Mesodermal cell (in vitro differentiated cells): ENCODE measurements around the gene MGST3.
"Not testable (repeated sequence)": the region's sequence is repeated elsewhere in the genome, so short reads cannot be mapped to it uniquely, and the experiment has no call there.

Source experiments
- H3K27ac ChIP-seq: 2 replicates; pipeline ENCODE4 v1.7.0; 2013; ENCODE audit warnings: mild to moderate bottlenecking, low read depth, low read length, moderate library complexity; ENCODE audit not compliant: severe bottlenecking
- H3K36me3 ChIP-seq: 2 replicates; pipeline ENCODE4 v1.7.1; 2013; ENCODE audit warnings: mild to moderate bottlenecking, low read length, moderate library complexity; ENCODE audit not compliant: control insufficient read depth, insufficient read depth
- H3K4me1 ChIP-seq: one replicate; pipeline ENCODE4 v1.7.1; 2013; ENCODE audit warnings: mild to moderate bottlenecking, low read length; ENCODE audit not compliant: insufficient read depth, control insufficient read depth, poor library complexity, severe bottlenecking
- H3K4me3 ChIP-seq: 2 replicates; pipeline ENCODE4 v1.7.0; 2013; ENCODE audit warnings: low read length, control low read depth, mild to moderate bottlenecking; ENCODE audit not compliant: insufficient read depth, poor library complexity, severe bottlenecking; ENCODE audit errors: extremely low read depth
- H3K9me3 ChIP-seq: 2 replicates; pipeline ENCODE4 v1.7.1; 2013; ENCODE audit warnings: mild to moderate bottlenecking, low read length, moderate library complexity; ENCODE audit not compliant: control insufficient read depth
- WGBS, 2 experiments: methylation state at CpG; one replicate each; pipeline ENCODE4 v1.1.5; 2013; ENCODE audit warnings: missing lambda C conversion rate in 2 of 2; ENCODE audit not compliant: insufficient coverage in 2 of 2; 5-methylcytosine and 5-hydroxymethylcytosine counted together

The MGST3 gene

DNA sequence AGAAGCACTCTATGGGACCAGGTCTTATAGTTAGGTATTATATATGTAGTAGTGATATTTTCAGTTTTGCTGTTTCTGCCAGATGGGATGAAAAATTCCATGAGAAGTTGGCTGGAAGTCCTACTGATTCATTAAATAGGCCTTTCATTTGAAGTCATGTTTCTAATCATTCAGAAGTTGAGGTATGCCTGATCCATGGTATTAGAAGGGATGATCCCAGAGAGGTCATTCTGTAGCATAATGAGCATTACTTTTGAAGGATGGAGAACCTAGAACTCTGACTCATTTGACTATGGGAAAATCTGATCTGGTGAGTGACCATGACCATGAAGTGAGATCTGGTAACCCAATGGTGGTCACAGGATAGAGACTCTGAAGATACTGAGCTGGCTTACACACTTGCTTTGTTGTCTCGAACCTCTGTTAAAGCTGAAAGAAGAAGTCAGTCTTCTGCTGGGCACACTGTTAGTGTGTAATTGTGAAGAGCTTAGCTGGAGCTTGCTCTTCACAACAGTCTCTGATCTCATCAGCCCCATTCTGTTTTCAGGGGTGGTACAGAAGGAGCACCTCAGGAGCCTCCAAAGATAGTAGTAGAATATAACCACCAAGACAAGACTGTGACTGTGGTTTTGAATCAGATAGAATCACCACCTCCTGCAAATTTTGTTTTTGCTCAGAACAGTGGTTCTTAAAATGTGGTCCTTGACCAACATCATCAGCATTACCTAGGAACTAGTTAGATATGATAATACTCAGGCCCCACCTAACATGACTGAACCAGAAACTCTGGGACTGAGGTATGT lies 9.0 kb downstream of the MGST3 start:
- Histone ChIP-seq H3K9me3 (no peaks in the 10 kb centered on the region), H3K4me1 (peaks cover 2% of the 10 kb centered on the region), H3K27ac (no peak overlapping the region), H3K4me3 (no peak overlapping the region), H3K36me3 (peaks cover 53% of the 10 kb centered on the region)
- 89% methylated on average over 1 of the region's 1 CpG; no CpG with 5 or more reads in 1 of the 2 experiments for WGBS, 2 experiments

DNA sequence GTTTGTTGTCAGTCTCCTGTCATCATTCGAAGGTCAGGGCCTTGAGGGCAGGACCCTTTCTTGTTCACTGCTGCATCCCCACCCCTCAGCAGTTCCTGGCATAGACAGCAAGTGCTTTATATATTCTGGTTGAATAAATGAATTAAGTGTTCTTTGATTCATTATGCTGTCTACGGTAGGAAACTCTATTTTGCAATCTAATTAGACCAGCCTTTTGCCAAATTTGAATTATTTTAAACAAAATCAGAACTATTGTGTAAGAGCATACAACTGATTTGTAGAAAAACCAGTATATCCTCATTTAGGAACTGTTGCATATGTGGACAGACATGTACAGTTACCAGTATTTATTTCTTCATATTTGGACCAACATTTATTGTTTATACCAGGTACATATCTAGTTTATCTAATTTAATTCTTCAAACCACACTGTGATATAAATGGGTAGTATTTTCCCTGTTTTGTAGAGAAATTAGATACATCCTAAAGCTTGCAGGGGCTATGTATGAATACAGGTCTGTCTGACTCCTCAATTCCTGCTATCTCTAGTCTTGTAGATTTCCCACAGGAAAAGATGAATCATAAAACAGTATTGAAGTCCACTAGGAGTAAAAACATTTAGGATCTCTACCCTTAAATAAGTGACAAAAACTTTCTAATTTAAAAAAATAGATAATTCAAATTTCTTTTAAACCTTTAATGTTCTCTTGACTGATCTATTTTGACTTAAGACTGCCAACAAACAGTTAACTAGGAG lies 10.4 kb downstream of the MGST3 start:
- Histone ChIP-seq H3K27ac (no peak overlapping the region), H3K36me3 (peaks cover 40% of the 10 kb centered on the region), H3K4me3 (no peak overlapping the region), H3K4me1 (no peaks in the 10 kb centered on the region), H3K9me3 (no peaks in the 10 kb centered on the region)
- 100% methylated on average over 1 of the region's 2 CpGs; no CpG with 5 or more reads in 1 of the 2 experiments for WGBS, 2 experiments

DNA sequence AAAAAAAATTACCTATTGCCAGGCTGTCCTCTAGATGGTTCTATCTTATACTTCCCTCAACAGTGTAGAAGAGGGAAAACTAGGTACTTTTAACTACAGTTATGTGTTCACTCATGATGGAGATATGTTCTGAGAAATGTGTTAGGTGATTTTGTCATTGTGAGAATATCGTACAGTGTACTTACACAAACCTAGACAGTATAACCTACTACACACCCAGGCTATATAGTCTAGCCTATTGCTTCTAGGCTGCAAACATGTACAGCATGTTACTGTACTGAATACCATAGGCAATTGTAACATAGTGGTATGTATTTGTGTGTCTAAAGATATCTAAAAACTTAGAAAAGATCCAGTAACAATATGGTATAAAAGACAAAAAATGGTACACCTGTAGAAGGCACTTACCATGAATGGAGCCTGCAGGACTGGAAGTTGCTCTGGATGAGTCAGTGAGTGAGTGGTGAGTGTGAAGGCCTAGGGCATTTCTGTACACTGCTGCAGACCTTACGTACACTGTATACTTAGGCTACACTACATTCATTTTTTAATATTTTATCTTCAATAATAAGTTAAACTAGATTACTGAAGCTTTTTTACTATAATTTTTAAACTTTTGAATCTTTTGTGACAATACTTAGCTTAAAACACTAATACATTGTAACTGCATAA lies 13.2 kb downstream of the MGST3 start:
- Histone ChIP-seq H3K27ac (no peak overlapping the region), H3K9me3 (no peaks in the 10 kb centered on the region), H3K36me3 (peaks cover 25% of the 10 kb centered on the region), H3K4me3 (no peak overlapping the region), H3K4me1 (no peaks in the 10 kb centered on the region)
- no CpG with 5 or more reads among the region's 2 CpGs for WGBS, 2 experiments

DNA sequence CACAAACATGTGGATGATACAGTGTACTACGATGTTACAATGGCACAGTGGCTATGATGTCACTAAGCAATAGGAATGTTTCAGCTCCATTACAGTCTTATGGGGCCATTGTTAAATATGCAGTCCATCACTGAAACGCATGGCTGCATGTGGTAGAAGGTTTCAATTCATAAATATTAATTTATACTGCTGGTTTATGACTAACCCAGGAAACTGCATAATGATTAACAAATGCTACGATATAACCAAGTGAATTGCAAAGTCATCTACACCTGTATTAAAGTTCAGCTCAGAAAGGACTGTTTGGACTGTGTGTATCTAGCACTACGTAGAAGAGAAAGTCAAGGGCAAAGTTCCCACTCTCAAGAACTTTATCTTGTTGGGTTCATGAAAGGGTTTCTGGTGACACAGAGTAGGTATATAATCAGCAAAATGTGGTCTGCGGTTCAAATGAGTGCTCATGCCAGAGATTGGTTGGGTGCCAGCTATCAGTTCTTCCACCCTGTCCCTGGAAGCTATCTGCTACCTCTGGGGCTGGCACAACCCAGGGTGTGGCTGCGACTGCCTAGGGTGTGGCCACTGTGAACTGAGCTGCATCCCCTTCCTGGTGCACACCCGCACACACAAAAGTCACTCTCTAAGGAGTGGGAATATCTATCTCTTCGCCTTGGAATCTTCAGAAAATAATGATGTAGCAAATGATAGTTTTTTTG lies 14.8 kb downstream of the MGST3 start:
- Histone ChIP-seq H3K36me3 (peaks cover 26% of the 10 kb centered on the region), H3K9me3 (no peaks in the 10 kb centered on the region), H3K4me1 (no peaks in the 10 kb centered on the region), H3K27ac (no peak overlapping the region), H3K4me3 (no peak overlapping the region)
- 95 to 100% methylated on average over 2 to 5 of the region's 8 CpGs for WGBS, 2 experiments

DNA sequence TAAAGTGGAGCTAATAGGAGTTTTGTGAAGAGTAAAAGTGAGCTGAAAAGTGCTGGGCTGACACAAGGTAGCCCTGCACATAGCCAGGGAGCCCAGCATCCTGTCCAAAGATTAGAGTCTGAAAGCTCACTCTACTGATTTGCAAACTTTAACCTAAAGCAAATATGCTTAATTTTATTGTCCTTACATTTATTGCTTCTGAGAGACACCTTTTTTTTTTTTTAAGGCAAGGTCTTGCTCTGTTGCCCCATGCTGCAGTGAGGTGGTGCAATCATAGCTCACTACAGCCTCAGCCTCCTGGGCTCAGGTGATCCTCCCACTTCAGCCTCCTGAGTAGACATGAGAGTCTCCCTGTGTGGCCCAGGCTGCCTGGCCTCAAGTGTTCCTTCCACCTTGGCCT lies 16.5 kb downstream of the MGST3 start:
- no peaks in the 10 kb centered on the region for H3K9me3 ChIP-seq
- peaks cover 41% of the 10 kb centered on the region for H3K36me3 ChIP-seq
- no peak overlapping the region for H3K4me3 ChIP-seq
- H3K4me1 ChIP-seq = no peaks in the 10 kb centered on the region
- H3K27ac ChIP-seq = no peak overlapping the region

DNA sequence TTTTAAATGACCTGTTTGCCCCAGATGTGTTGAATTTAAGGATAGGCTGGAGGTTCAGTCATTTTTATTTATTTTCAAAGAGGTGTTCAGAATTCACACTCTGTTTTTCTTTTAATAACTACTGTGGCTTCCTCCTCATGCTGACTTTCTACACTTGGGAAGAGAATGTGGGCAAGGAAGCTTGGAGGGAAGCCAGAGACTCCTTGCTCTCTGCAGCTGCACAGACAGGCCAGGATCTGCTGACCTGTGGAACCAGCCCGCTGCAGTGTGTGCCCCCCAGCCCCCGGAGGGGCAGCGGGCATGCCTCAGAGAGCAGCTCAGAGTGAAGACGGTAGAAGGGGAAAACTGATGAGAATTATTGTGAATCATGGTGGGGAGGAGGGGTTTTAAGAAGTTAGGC lies 16.9 kb downstream of the MGST3 start:
- no peak overlapping the region for H3K4me3 ChIP-seq
- no peak overlapping the region for H3K27ac ChIP-seq
- WGBS, 2 experiments = 100% methylated on average over 4 of the region's 4 CpGs
- H3K36me3 ChIP-seq = peaks cover 45% of the 10 kb centered on the region
- no peaks in the 10 kb centered on the region for H3K9me3 ChIP-seq
- H3K4me1 ChIP-seq = no peaks in the 10 kb centered on the region

DNA sequence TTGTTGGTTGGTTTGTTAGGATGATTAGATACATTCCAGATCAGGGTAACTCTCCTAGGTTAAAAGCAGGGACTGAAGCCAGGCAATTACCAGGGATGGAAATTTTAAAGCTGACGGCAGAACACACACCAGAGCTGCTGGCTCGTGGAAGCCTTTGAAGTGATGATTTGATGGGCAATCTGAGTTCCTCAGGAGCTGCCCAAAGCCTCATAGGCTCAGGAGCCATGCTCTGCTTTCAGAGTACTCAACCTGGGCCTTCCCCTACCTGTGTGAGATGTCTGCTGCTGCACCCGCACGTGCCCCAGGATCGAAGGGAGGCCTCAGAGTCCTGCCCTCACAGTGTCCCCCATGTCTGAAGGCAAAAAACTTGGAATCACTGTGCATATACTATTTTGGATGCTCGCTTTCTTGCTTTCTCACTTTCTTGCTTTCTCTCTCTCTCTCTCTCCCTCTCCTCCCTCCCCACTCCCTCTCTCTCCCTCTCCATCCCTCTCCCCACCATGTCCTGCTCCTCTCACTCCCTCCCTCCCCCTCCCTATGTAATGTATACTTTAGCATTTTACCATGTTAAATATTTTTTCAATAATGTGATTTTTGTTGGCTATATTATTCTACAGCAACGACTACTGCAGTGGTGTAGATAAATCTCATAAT lies 18.0 kb downstream of the MGST3 start:
- Histone ChIP-seq H3K27ac (no peak overlapping the region), H3K36me3 (peaks cover 56% of the 10 kb centered on the region), H3K4me3 (no peak overlapping the region), H3K4me1 (no peaks in the 10 kb centered on the region), H3K9me3 (no peaks in the 10 kb centered on the region)
- 78 to 87% methylated on average over 4 to 6 of the region's 7 CpGs for WGBS, 2 experiments

DNA sequence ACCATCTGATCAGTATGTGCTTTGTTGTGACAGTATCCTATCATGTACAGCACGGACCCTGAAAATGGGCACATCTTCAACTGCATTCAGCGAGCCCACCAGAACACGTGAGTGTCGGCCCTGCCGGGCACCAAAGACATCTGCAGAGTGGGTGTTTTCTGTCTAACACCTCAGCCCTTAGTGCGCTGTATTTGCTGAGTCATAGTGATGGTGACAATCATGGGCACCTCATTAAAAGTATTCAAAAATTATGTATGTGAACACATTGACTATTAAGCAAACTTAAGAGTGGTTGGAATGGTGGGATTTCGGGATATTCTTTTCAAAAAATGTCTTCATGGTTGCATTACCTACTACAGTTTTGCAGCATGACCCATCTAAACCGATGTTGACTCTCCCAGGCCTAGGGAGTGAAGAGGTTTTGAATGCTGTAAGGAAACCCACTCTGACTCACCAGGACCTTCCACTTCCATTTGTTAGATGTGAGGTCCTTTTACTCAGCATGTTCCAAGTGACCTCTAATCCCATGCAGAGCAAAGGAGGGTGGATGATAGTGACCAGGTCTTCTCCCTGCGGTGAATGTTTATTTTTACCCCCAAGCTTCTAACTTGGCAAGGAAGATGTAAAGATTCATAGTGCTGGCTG lies 20.1 kb downstream of the MGST3 start:
- Histone ChIP-seq H3K4me3 (no peak overlapping the region), H3K9me3 (no peaks in the 10 kb centered on the region), H3K4me1 (no peaks in the 10 kb centered on the region), H3K36me3 (peaks cover 76% of the 10 kb centered on the region), H3K27ac (no peak overlapping the region)
- WGBS, 2 experiments = 95 to 98% methylated on average over 5 to 7 of the region's 9 CpGs

DNA sequence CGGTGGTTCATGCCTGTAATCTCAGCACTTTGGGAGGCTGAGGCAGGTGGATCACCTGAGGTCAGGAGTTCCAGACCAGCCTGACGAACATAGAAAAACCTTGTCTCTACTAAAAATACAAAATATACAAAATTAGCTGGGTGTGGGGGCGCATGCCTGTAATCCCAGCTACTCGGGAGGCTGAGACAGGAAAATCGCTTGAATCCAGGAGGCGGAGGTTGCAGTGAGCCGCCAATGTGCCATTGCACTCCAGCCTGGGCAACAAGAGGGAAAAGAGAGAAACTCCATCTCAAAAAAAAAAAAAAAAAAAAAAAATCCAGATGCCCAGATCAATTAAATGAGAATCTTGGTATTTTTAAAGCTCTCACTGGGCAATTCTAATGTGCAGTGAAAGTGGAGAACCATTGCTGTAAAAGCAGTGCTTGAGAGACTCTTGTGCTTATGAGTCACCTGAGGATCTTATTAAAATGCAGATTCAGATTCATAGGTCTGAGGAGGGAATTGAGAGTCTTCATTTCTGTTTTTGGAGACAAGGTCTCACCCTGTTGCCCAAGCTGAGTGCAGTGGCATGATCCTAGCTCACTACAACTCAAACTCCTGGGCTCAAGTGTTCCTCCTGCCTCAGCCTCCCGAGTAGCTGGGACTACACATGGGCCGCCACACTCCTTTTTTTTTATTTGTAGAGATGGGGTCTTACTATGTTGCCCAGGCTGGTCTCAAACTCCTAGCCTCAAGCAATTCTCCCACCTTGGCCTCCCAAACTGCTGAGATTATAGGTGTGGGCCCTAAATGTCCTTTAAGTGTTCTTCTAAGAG lies 27.9 kb downstream of the MGST3 start:
- H3K4me3 ChIP-seq, H3K27ac ChIP-seq, H3K4me1 ChIP-seq, H3K9me3 ChIP-seq: not testable (repeated sequence)
- H3K36me3 ChIP-seq = peaks cover 84% of the 10 kb centered on the region
- WGBS, 2 experiments = 96 to 100% methylated on average over 3 to 4 of the region's 9 CpGs
